HG03066 (cell line): ENCODE measurements around the gene TAB3.

ENCODE experiments used
- ATAC-seq: cut with Tn5 transposase; IDR thresholded peaks from one replicate; pipeline ENCODE4 v1.9.1; 2021; ENCODE audit warnings: low read depth; ENCODE audit not compliant: unreplicated experiment

The TAB3 gene

GRCh38 chrX:30887288-30887687 is 1.8 kb downstream of the TAB3 start:
- ATAC-seq = no peak

- ATAC-seq = no peak
Measured at GRCh38 chrX:30885136-30885535, 3.9 kb downstream of the TAB3 start.

- ATAC-seq = no peak
Measured at GRCh38 chrX:30883138-30883537, 5.9 kb downstream of the TAB3 start.

GRCh38 chrX:30881797-30882196 is 7.3 kb downstream of the TAB3 start:
- no peak for ATAC-seq

- no peak for ATAC-seq
Measured at GRCh38 chrX:30881390-30881789, 7.7 kb downstream of the TAB3 start.

- no peak for ATAC-seq
Measured at GRCh38 chrX:30880058-30880457, 9.0 kb downstream of the TAB3 start.

- no peak for ATAC-seq
Measured at GRCh38 chrX:30876367-30876766, 12.7 kb downstream of the TAB3 start.

- no peak for ATAC-seq
Measured at GRCh38 chrX:30875957-30876356, 13.1 kb downstream of the TAB3 start.

- ATAC-seq = no peak
Measured at GRCh38 chrX:30874851-30875250, 14.2 kb downstream of the TAB3 start.

GRCh38 chrX:30870572-30870971 is 18.5 kb downstream of the TAB3 start:
- no peak for ATAC-seq

GRCh38 chrX:30865612-30866011 is 23.4 kb downstream of the TAB3 start:
- no peak for ATAC-seq

GRCh38 chrX:30865015-30865414 is 24.0 kb downstream of the TAB3 start:
- ATAC-seq = no peak

GRCh38 chrX:30864383-30864785 is 24.7 kb downstream of the TAB3 start:
- ATAC-seq = no peak

- no peak for ATAC-seq
Measured at GRCh38 chrX:30863974-30864373, 25.1 kb downstream of the TAB3 start.

GRCh38 chrX:30858098-30858497 is 31.0 kb downstream of the TAB3 start:
- no peak for ATAC-seq

- ATAC-seq = no peak
Measured at GRCh38 chrX:30851449-30851848, 37.6 kb downstream of the TAB3 start.

- ATAC-seq = no peak
Measured at GRCh38 chrX:30835373-30835772, 53.7 kb downstream of the TAB3 start.

GRCh38 chrX:30833896-30834295 is 55.2 kb downstream of the TAB3 start:
- no peak for ATAC-seq

GRCh38 chrX:30831082-30831481 is 58.0 kb downstream of the TAB3 start:
- ATAC-seq = no peak

- no peak for ATAC-seq
Measured at GRCh38 chrX:30830326-30830943, 58.6 kb downstream of the TAB3 start.

- ATAC-seq = no peak
Measured at GRCh38 chrX:30824275-30824674, 64.8 kb downstream of the TAB3 start.

GRCh38 chrX:30822764-30823163 is 66.3 kb downstream of the TAB3 start:
- no peak for ATAC-seq

GRCh38 chrX:30822068-30822681 is 66.9 kb downstream of the TAB3 start:
- ATAC-seq = no peak
